GM12878 (cell line): ENCODE measurements around the gene VDR. TPM values are rescaled to one million over a fixed set of nuclear protein-coding genes. Genes with fewer than 3 reads are reported as not detected.

Experiments used
- ATAC-seq: fragments of 200-7000 bp; cut with Tn5 transposase; 3 replicates; pipeline ENCODE4 v1.9.1; 2020; ENCODE audit warnings: mild to moderate bottlenecking, moderate library complexity
- BruUV-seq: library from RNA; stranded (reverse); fragments of 400-500 nt; replicated peaks from 2 replicates; lab custom pipeline; 2021; lab: Mats Ljungman, UMichigan
- CTCF ChIA-PET: fragments of 300-600 bp; sonication (Branson Sonifier 250); formaldehyde crosslinking; extraction: SDS; loops from one replicate; lab custom pipeline; 2021; ENCODE audit warnings: inconsistent platforms; lab: Yijun Ruan, JAX
- POLR2A ChIA-PET: fragments of 350-600 bp; formaldehyde crosslinking; extraction: SDS; loops from one replicate; lab custom pipeline; 2021; ENCODE audit warnings: inconsistent platforms; lab: Charles Lee
- RAD21 ChIA-PET: fragments of 300-600 bp; sonication (Branson Sonifier 250); formaldehyde crosslinking; loops from one replicate; lab custom pipeline; 2023; ENCODE audit warnings: antibody characterized with exemption; ENCODE audit not compliant: unreplicated experiment; lab: Charles Lee
- SMC1A ChIA-PET: fragments of 300-600 bp; sonication (Branson Sonifier 250); formaldehyde crosslinking; loops from one replicate; lab custom pipeline; 2023; ENCODE audit not compliant: unreplicated experiment, uncharacterized antibody; lab: Charles Lee
- DNase-seq: peaks from one replicate; pipeline ENCODE4 v3.0.0-alpha.2; 2011; ENCODE audit warnings: low read depth, low spot score
- FAIRE-seq: peaks from 3 replicates; lab custom pipeline; 2011; peaks lifted over from hg19 to GRCh38; lab: Jason Lieb, UNC
- H2AFZ ChIP-seq: 2 replicates; pipeline ENCODE4 v1.6.0; 2011; ENCODE audit warnings: low read depth, low read length, control low read depth; ENCODE audit not compliant: control insufficient read depth
- H3K27ac ChIP-seq: 2 replicates; pipeline ENCODE4 v1.5.1; 2011; ENCODE audit warnings: control low read depth; ENCODE audit not compliant: control insufficient read depth, insufficient read depth
- H3K27me3 ChIP-seq, 2 experiments: replicated peaks in 1 of 2; 2 replicates each; pipeline versions ENCODE4 v1.6.0 to v1.6.1; 2011; ENCODE audit warnings: low read length in 1 of 2; ENCODE audit not compliant: control insufficient read depth in 2 of 2, insufficient read depth in 2 of 2
- H3K36me3 ChIP-seq, 2 experiments: 2 replicates each; pipeline ENCODE4 v1.5.1; 2011; ENCODE audit warnings: low read length in 1 of 2; ENCODE audit not compliant: control insufficient read depth in 2 of 2, insufficient read depth in 2 of 2
- H3K4me1 ChIP-seq: 2 replicates; pipeline ENCODE4 v1.6.1; 2011; ENCODE audit warnings: mild to moderate bottlenecking, low read length, moderate library complexity, mixed read lengths; ENCODE audit not compliant: control insufficient read depth, insufficient read depth
- H3K4me2 ChIP-seq: 2 replicates; pipeline ENCODE4 v1.6.0; 2011; ENCODE audit warnings: control low read depth; ENCODE audit not compliant: control insufficient read depth, insufficient read depth
- H3K4me3 ChIP-seq: fragments of 200-600 bp; sonication (generic); 2 replicates; pipeline ENCODE4 v1.5.1; 2016
- H3K79me2 ChIP-seq: 2 replicates; pipeline ENCODE4 v1.6.0; 2011; ENCODE audit warnings: low read length; ENCODE audit not compliant: control insufficient read depth, insufficient read depth
- H3K9ac ChIP-seq: 2 replicates; pipeline ENCODE4 v1.8.0; 2011; ENCODE audit warnings: low read length, control low read depth, mixed read lengths; ENCODE audit not compliant: control insufficient read depth, insufficient read depth
- H3K9me3 ChIP-seq: replicated peaks from 3 replicates; pipeline ENCODE4 v1.5.1; 2011; ENCODE audit warnings: mild to moderate bottlenecking, low read length; ENCODE audit not compliant: control insufficient read depth, insufficient read depth
- H4K20me1 ChIP-seq: 2 replicates; pipeline ENCODE4 v1.6.0; 2011; ENCODE audit not compliant: control insufficient read depth, insufficient read depth
- EED ChIP-seq: sonication (generic); IDR thresholded peaks from 2 replicates; pipeline ENCODE4 v1.6.1; 2016; ENCODE audit warnings: antibody characterized with exemption, low read depth
- MEF2A ChIP-seq: IDR thresholded peaks from 2 replicates; pipeline ENCODE4 v1.6.1; 2011; ENCODE audit warnings: low read depth, mild to moderate bottlenecking, low read length, moderate library complexity; ENCODE audit not compliant: insufficient read depth
- NRF1 ChIP-seq: conservative IDR thresholded peaks from 2 replicates; pipeline ENCODE4 v1.6.1; 2011; ENCODE audit warnings: mild to moderate bottlenecking, low read depth, low read length, improper control_type of control experiment
- WGBS: methylation state at CpG from one replicate; pipeline ENCODE4 v1.1.6; 2016; ENCODE audit warnings: low lambda C conversion rate; ENCODE audit not compliant: insufficient replicate concordance, insufficient coverage; ENCODE audit errors: missing lambda C conversion rate; 5-methylcytosine and 5-hydroxymethylcytosine counted together
- in situ Hi-C: fragments of 300-500 bp; cut with MboI; formaldehyde crosslinking; loops from 9 replicates; pipeline ENCODE4 v1.14.3; 2018; ENCODE audit warnings: mixed read lengths
- intact Hi-C: fragments of 100-400 bp; cut with micrococcal nuclease; formaldehyde crosslinking; loops from one replicate; pipeline ENCODE4 v1.14.2; 2022; ENCODE audit not compliant: unreplicated experiment
- polyA plus RNA-seq, 11 experiments: library from polyadenylated mRNA; depleted of rRNA in 4 of 11; unstranded in 6 of 11; stranded (reverse) in 5 of 11; fragments of >200 nt; fragmentation: Nextera tagmentation in 4 of 11; fragmentation: Illumina TruSeq in 1 of 11; extraction: Ambion mirVana in 4 of 11; extraction: Trizol in 1 of 11; gene quantifications; 1 replicate in 1 of 11; 2 replicates in 10 of 11; pipeline versions ENCODE4 v1.2.1 to v1.2.3, GENCODE V29; 2011 to 2016; ENCODE audit warnings: inconsistent platforms in 2 of 11, missing spikeins in 2 of 11, low read depth in 1 of 11
- total RNA-seq, 4 experiments: library from RNA; depleted of rRNA in 3 of 4; stranded (reverse); fragments of >200 nt in 3 of 4; fragmentation: Illumina TruSeq in 1 of 4; extraction: Trizol in 1 of 4; gene quantifications; 2 replicates each; pipeline versions ENCODE4 v1.2.1 to v1.2.3, GENCODE V29; 2013 to 2021
- TF ChIP-seq, protein P1 (sequence below): fragments of 450-650 bp; conservative IDR thresholded peaks from 2 replicates; pipeline ENCODE4 v1.6.1; 2017; ENCODE audit warnings: mild to moderate bottlenecking, moderate library complexity
- TF ChIP-seq, protein P2 (sequence below): fragments of 450-650 bp; formaldehyde crosslinking; IDR thresholded peaks from 2 replicates; pipeline ENCODE4 v1.4.0; 2020; ENCODE audit warnings: mild to moderate bottlenecking, moderate library complexity
- TF ChIP-seq, protein P3 (sequence below): fragments of 450-650 bp; IDR thresholded peaks from 2 replicates; pipeline ENCODE4 v1.6.1; 2016; ENCODE audit warnings: mild to moderate bottlenecking

The VDR gene
- total and polyA plus RNA-seq, 10 of the 15 experiments (the other 5 are each of a cell fraction or from before 2014, with no cell fraction given) = 0.27 to 7.9 (median 3.0) TPM

- ATAC-seq = no peak
- Histone ChIP-seq H3K4me1 (peaks cover 35% of the 10 kb centered on the region), H3K36me3 (no peaks in the 10 kb centered on the region; a peak in 1 of 4 replicates), H4K20me1 (no peaks in the 10 kb centered on the region), H3K79me2 (peaks cover 6% of the 10 kb centered on the region), H3K27ac (no peak overlapping the region), H3K9me3 (no peaks in the 10 kb centered on the region), H2AFZ (no peak overlapping the region), H3K4me3 (no peak overlapping the region), H3K9ac (no peak overlapping the region), H3K27me3 (no peaks in the 10 kb centered on the region; a peak in 1 of 4 replicates), H3K4me2 (no peak overlapping the region)
- intact Hi-C loops (no loop called here), in situ Hi-C loops (no loop called here)
- CTCF ChIA-PET = interaction anchor here (0.6 kb wide), 1 partner anchor 152 kb away, joined by 3 read pairs; no protein-coding TSS in a partner anchor
- SMC1A ChIA-PET = interaction anchor here (1.0 kb wide), 1 partner anchor 64 kb away, joined by 3 read pairs; no protein-coding TSS in a partner anchor
- 91% methylated on average over 7 of the region's 8 CpGs for WGBS
- FAIRE-seq = no peak
- TF ChIP-seq, protein P1, sequence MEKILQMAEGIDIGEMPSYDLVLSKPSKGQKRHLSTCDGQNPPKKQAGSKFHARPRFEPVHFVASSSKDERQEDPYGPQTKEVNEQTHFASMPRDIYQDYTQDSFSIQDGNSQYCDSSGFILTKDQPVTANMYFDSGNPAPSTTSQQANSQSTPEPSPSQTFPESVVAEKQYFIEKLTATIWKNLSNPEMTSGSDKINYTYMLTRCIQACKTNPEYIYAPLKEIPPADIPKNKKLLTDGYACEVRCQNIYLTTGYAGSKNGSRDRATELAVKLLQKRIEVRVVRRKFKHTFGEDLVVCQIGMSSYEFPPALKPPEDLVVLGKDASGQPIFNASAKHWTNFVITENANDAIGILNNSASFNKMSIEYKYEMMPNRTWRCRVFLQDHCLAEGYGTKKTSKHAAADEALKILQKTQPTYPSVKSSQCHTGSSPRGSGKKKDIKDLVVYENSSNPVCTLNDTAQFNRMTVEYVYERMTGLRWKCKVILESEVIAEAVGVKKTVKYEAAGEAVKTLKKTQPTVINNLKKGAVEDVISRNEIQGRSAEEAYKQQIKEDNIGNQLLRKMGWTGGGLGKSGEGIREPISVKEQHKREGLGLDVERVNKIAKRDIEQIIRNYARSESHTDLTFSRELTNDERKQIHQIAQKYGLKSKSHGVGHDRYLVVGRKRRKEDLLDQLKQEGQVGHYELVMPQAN = no peak
- TF ChIP-seq, protein P2, sequence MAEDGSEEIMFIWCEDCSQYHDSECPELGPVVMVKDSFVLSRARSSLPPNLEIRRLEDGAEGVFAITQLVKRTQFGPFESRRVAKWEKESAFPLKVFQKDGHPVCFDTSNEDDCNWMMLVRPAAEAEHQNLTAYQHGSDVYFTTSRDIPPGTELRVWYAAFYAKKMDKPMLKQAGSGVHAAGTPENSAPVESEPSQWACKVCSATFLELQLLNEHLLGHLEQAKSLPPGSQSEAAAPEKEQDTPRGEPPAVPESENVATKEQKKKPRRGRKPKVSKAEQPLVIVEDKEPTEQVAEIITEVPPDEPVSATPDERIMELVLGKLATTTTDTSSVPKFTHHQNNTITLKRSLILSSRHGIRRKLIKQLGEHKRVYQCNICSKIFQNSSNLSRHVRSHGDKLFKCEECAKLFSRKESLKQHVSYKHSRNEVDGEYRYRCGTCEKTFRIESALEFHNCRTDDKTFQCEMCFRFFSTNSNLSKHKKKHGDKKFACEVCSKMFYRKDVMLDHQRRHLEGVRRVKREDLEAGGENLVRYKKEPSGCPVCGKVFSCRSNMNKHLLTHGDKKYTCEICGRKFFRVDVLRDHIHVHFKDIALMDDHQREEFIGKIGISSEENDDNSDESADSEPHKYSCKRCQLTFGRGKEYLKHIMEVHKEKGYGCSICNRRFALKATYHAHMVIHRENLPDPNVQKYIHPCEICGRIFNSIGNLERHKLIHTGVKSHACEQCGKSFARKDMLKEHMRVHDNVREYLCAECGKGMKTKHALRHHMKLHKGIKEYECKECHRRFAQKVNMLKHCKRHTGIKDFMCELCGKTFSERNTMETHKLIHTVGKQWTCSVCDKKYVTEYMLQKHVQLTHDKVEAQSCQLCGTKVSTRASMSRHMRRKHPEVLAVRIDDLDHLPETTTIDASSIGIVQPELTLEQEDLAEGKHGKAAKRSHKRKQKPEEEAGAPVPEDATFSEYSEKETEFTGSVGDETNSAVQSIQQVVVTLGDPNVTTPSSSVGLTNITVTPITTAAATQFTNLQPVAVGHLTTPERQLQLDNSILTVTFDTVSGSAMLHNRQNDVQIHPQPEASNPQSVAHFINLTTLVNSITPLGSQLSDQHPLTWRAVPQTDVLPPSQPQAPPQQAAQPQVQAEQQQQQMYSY (CRISPR knock-in tag) = no peak
- TF ChIP-seq NRF1 (no peak), EED (no peak), MEF2A (no peak)
- TF ChIP-seq, protein P3, sequence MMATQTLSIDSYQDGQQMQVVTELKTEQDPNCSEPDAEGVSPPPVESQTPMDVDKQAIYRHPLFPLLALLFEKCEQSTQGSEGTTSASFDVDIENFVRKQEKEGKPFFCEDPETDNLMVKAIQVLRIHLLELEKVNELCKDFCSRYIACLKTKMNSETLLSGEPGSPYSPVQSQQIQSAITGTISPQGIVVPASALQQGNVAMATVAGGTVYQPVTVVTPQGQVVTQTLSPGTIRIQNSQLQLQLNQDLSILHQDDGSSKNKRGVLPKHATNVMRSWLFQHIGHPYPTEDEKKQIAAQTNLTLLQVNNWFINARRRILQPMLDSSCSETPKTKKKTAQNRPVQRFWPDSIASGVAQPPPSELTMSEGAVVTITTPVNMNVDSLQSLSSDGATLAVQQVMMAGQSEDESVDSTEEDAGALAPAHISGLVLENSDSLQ = no peak
- POLR2A ChIA-PET = no interaction called here
- no peak for DNase-seq
- RAD21 ChIA-PET = interaction anchor here (1.2 to 1.5 kb wide), 2 partner anchors 28 to 34 kb away, joined by 4 to 5 read pairs; no protein-coding TSS in a partner anchor
- no TSS peak for BruUV-seq
Observed at GRCh38 chr12:47804171-47804570, 100.6 kb downstream of the VDR start.
